PC-3 (cell line): ENCODE data around the gene TTC7B. TPM values are rescaled to one million over a fixed set of nuclear protein-coding genes. Genes with fewer than 3 reads are reported as not detected.

Experiments used
- ATAC-seq: fragments of 200-7000 bp; cut with Tn5 transposase; 2 replicates; pipeline ENCODE4 v1.9.1; 2020; ENCODE audit warnings: mild to moderate bottlenecking, moderate library complexity
- BruUV-seq: library from RNA; stranded (reverse); fragments of 400-500 nt; replicated peaks from 2 replicates; lab custom pipeline; 2021; lab: Mats Ljungman, UMichigan
- CTCF ChIA-PET: fragments of 300-600 bp; sonication (Branson Sonifier 250); formaldehyde crosslinking; loops from one replicate; lab custom pipeline; 2022; ENCODE audit warnings: antibody characterized with exemption; lab: Charles Lee
- POLR2A ChIA-PET: fragments of 300-600 bp; sonication (Branson Sonifier 250); formaldehyde crosslinking; loops from one replicate; lab custom pipeline; 2022; ENCODE audit warnings: antibody characterized with exemption; ENCODE audit not compliant: unreplicated experiment; lab: Charles Lee
- DNase-seq: peaks from one replicate; pipeline ENCODE4 v3.0.0-alpha.2; 2015
- H2AFZ ChIP-seq: fragments of 300-600 bp; sonication (generic); 2 replicates; pipeline ENCODE4 v1.6.0; 2016; ENCODE audit warnings: antibody characterized with exemption, low read length
- H3F3A ChIP-seq: fragments of 300-600 bp; sonication (generic); one replicate; pipeline ENCODE4 v1.6.0; 2017; ENCODE audit warnings: antibody characterized with exemption, low read length, control low read depth, mild to moderate bottlenecking; ENCODE audit not compliant: unreplicated experiment
- H3K27ac ChIP-seq: fragments of 300-600 bp; sonication (generic); 2 replicates; pipeline ENCODE4 v1.5.1; 2016; ENCODE audit warnings: mild to moderate bottlenecking, low read length
- H3K27me3 ChIP-seq: fragments of 300-600 bp; sonication (generic); 2 replicates; pipeline ENCODE4 v1.6.1; 2016; ENCODE audit warnings: low read length, mixed read lengths
- H3K36me3 ChIP-seq: fragments of 300-600 bp; sonication (generic); 2 replicates; pipeline ENCODE4 v1.6.1; 2016; ENCODE audit warnings: low read depth, mixed run types, low read length, mixed read lengths
- H3K4me1 ChIP-seq: fragments of 300-600 bp; sonication (generic); 2 replicates; pipeline ENCODE4 v1.5.1; 2016; ENCODE audit warnings: low read length; ENCODE audit not compliant: insufficient read depth
- H3K4me2 ChIP-seq: fragments of 300-600 bp; sonication (generic); 2 replicates; pipeline ENCODE4 v1.6.0; 2016; ENCODE audit warnings: low read length
- H3K4me3 ChIP-seq: fragments of 300-600 bp; sonication (generic); 2 replicates; pipeline ENCODE4 v1.5.1; 2016; ENCODE audit warnings: mild to moderate bottlenecking, low read length, mixed read lengths
- H3K79me2 ChIP-seq: fragments of 300-600 bp; sonication (generic); 2 replicates; pipeline ENCODE4 v1.6.1; 2017; ENCODE audit warnings: low read length, mixed read lengths
- H3K9ac ChIP-seq: fragments of 300-600 bp; sonication (generic); 2 replicates; pipeline ENCODE4 v1.6.0; 2016; ENCODE audit warnings: mild to moderate bottlenecking, low read length
- H3K9me2 ChIP-seq: fragments of 300-600 bp; sonication (generic); replicated peaks from 2 replicates; pipeline ENCODE4 v1.6.1; 2016; ENCODE audit warnings: mixed run types, low read length, mixed read lengths
- H3K9me3 ChIP-seq: fragments of 300-600 bp; sonication (generic); 2 replicates; pipeline ENCODE4 v1.6.1; 2016; ENCODE audit warnings: low read length, mixed read lengths
- H4K20me1 ChIP-seq: fragments of 300-600 bp; sonication (generic); 2 replicates; pipeline ENCODE4 v1.6.1; 2016; ENCODE audit warnings: low read length, mixed read lengths
- CTCF ChIP-seq: fragments of 300-600 bp; sonication (generic); conservative IDR thresholded peaks from 2 replicates; pipeline ENCODE4 v1.5.1; 2017; ENCODE audit warnings: antibody characterized with exemption, low read depth, mild to moderate bottlenecking, low read length
- EZH2 ChIP-seq: fragments of 300-600 bp; sonication (generic); IDR thresholded peaks from one replicate; pipeline ENCODE4 v1.6.1; 2017; ENCODE audit warnings: antibody characterized with exemption, mild to moderate bottlenecking, low read length; ENCODE audit not compliant: unreplicated experiment
- EZH2phosphoT487 ChIP-seq: fragments of 300-600 bp; sonication (generic); IDR thresholded peaks from 2 replicates; pipeline ENCODE4 v1.6.1; 2018; ENCODE audit warnings: mild to moderate bottlenecking, antibody characterized with exemption, low read length, borderline replicate concordance
- intact Hi-C: fragments of 100-400 bp; cut with micrococcal nuclease; formaldehyde crosslinking; loops from 2 replicates; pipeline ENCODE4 v1.9.0; 2023
- total RNA-seq: library from RNA; depleted of rRNA; stranded (reverse); fragments of >200 nt; gene quantifications from 2 replicates; pipeline ENCODE4 v1.2.3, GENCODE V29; 2014

The TTC7B gene
- total RNA-seq, 1 experiment from 2014 or later = 45.6 TPM

GRCh38 chr14:90593254-90594040 is 222.8 kb downstream of the TTC7B start:
- Histone ChIP-seq H2AFZ (no peak overlapping the region), H3K9ac (no peak overlapping the region), H3K9me3 (no peaks in the 10 kb centered on the region), H3F3A (no peaks in the 10 kb centered on the region), H4K20me1 (no peaks in the 10 kb centered on the region), H3K79me2 (no peaks in the 10 kb centered on the region), H3K4me3 (no peak overlapping the region), H3K9me2 (no peaks in the 10 kb centered on the region), H3K27me3 (no peaks in the 10 kb centered on the region), H3K4me1 (no peaks in the 10 kb centered on the region), H3K27ac (no peak overlapping the region), H3K36me3 (no peaks in the 10 kb centered on the region), H3K4me2 (no peak overlapping the region)
- TF ChIP-seq EZH2 = no peak
- no peak for TF ChIP-seq CTCF
- TF ChIP-seq EZH2phosphoT487 = no peak
- intact Hi-C loops = loop anchor here (1.0 kb wide), 1 partner anchor 141 kb away; no protein-coding TSS in a partner anchor
- DNase-seq (no peak), ATAC-seq (no peak; the same call in 1 of the 2 replicates)
- BruUV-seq = no TSS peak
- POLR2A ChIA-PET = no interaction called here
- CTCF ChIA-PET = no interaction called here

- ATAC-seq (no peak), DNase-seq (no peak)
- no TSS peak for BruUV-seq
- Histone ChIP-seq H3K4me2 (no peak overlapping the region), H3K9me3 (no peaks in the 10 kb centered on the region), H2AFZ (no peak overlapping the region), H3K4me1 (no peaks in the 10 kb centered on the region), H3K27ac (no peak overlapping the region), H3K9ac (no peak overlapping the region), H3F3A (no peaks in the 10 kb centered on the region), H3K4me3 (no peak overlapping the region), H3K9me2 (no peaks in the 10 kb centered on the region), H3K36me3 (no peaks in the 10 kb centered on the region), H3K27me3 (no peaks in the 10 kb centered on the region), H4K20me1 (no peaks in the 10 kb centered on the region), H3K79me2 (no peaks in the 10 kb centered on the region)
- intact Hi-C loops = no loop called here
- ChIA-PET CTCF (no interaction called here), POLR2A (no interaction called here)
- TF ChIP-seq EZH2 (no peak), CTCF (no peak), EZH2phosphoT487 (no peak)
Observed at GRCh38 chr14:90592655-90593054, 223.6 kb downstream of the TTC7B start.

GRCh38 chr14:90587918-90588317 is 228.3 kb downstream of the TTC7B start:
- ChIA-PET CTCF (no interaction called here), POLR2A (no interaction called here)
- H4K20me1 ChIP-seq = no peaks in the 10 kb centered on the region
- no peak overlapping the region for H3K9ac ChIP-seq
- H3K9me3 ChIP-seq = no peaks in the 10 kb centered on the region
- BruUV-seq = no TSS peak
- DNase-seq (no peak), ATAC-seq (no peak)
- H3K36me3 ChIP-seq = no peaks in the 10 kb centered on the region
- H2AFZ ChIP-seq = no peak overlapping the region
- no peaks in the 10 kb centered on the region for H3K27me3 ChIP-seq
- H3K4me1 ChIP-seq = no peaks in the 10 kb centered on the region
- H3K79me2 ChIP-seq = no peaks in the 10 kb centered on the region
- H3F3A ChIP-seq = no peaks in the 10 kb centered on the region
- H3K27ac ChIP-seq = no peak overlapping the region
- no peak for TF ChIP-seq EZH2
- TF ChIP-seq EZH2phosphoT487 = no peak
- TF ChIP-seq CTCF = no peak
- no peak overlapping the region for H3K4me3 ChIP-seq
- intact Hi-C loops = no loop called here
- H3K4me2 ChIP-seq = no peak overlapping the region
- H3K9me2 ChIP-seq = no peaks in the 10 kb centered on the region
